Neural cell (in vitro differentiated cells): Measurements from ENCODE around the gene SPG11.

Source experiments
- EP300 ChIP-seq: fragments of 450-650 bp; conservative IDR thresholded peaks from 2 replicates; pipeline ENCODE4 v1.6.1; 2014; ENCODE audit warnings: antibody characterized with exemption, mild to moderate bottlenecking, moderate library complexity; ENCODE audit not compliant: poor library complexity, severe bottlenecking
- EZH2 ChIP-seq: fragments of 200-600, 300-800 bp; shearing (Covaris generic), sonication (generic); IDR thresholded peaks from 2 replicates; pipeline ENCODE4 v1.6.1; 2014; ENCODE audit warnings: antibody characterized with exemption, low read length, borderline replicate concordance, mild to moderate bottlenecking; ENCODE audit not compliant: insufficient read depth, poor library complexity, severe bottlenecking
- MXI1 ChIP-seq: fragments of 450-650 bp; conservative IDR thresholded peaks from 2 replicates; pipeline ENCODE4 v1.6.1; 2014; ENCODE audit warnings: antibody characterized with exemption, mild to moderate bottlenecking; ENCODE audit not compliant: poor library complexity, severe bottlenecking
- POLR2AphosphoS5 ChIP-seq: IDR thresholded peaks from 2 replicates; pipeline ENCODE4 v1.6.1; 2012
- TAF1 ChIP-seq: IDR thresholded peaks from 2 replicates; pipeline ENCODE4 v1.6.1; 2012; ENCODE audit warnings: low read depth
- TF ChIP-seq, protein P1 (sequence below): IDR thresholded peaks from 2 replicates; pipeline ENCODE4 v1.6.1; 2012; ENCODE audit warnings: borderline replicate concordance
- TF ChIP-seq, protein P2 (sequence below): fragments of 450-650 bp; IDR thresholded peaks from 2 replicates; pipeline ENCODE4 v1.5.1; 2014; ENCODE audit warnings: antibody characterized with exemption, mild to moderate bottlenecking, moderate library complexity; ENCODE audit not compliant: poor library complexity, severe bottlenecking

DNA sequence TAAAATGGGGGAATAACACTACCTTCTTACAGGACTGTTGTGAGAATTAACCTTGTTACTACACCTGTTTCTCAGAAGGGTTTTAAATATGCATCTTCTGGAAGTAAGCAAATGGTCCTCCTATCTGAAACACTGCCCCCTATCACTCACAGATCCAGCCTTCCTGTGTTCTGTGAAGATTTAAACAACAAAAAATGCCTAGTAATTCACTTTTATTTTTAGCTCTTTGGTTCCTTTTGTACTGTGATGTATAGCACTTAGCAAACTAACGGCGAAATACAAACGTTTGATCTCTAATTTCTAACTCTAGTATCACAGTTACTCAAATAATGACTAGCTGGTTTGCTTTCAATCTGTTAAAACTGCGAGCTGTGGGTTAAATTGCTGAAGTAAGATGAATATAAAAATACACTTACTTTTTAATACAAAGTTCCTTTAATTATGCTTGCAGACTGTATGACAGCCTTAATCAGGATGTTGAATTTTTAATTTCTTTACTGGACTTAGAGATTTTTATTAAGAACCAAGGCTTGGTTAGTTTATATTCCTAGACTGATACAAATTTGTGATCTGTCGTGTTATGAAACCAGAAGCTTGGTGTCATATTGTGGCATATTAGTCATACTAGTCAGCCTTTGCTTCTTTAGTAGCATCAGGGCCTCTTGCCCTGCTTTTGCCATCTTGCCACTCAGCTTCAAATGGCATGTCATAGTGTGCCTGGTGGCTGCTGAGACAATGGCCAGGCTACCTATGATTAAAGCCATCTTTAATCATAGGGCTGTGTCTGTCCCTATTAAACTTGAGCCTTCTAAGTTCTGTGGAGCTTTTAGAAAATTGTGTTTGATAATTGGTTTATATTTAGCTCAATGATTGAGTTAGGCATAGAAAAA lies 117.3 kb downstream of the SPG11 start:
- TF ChIP-seq, protein P1, sequence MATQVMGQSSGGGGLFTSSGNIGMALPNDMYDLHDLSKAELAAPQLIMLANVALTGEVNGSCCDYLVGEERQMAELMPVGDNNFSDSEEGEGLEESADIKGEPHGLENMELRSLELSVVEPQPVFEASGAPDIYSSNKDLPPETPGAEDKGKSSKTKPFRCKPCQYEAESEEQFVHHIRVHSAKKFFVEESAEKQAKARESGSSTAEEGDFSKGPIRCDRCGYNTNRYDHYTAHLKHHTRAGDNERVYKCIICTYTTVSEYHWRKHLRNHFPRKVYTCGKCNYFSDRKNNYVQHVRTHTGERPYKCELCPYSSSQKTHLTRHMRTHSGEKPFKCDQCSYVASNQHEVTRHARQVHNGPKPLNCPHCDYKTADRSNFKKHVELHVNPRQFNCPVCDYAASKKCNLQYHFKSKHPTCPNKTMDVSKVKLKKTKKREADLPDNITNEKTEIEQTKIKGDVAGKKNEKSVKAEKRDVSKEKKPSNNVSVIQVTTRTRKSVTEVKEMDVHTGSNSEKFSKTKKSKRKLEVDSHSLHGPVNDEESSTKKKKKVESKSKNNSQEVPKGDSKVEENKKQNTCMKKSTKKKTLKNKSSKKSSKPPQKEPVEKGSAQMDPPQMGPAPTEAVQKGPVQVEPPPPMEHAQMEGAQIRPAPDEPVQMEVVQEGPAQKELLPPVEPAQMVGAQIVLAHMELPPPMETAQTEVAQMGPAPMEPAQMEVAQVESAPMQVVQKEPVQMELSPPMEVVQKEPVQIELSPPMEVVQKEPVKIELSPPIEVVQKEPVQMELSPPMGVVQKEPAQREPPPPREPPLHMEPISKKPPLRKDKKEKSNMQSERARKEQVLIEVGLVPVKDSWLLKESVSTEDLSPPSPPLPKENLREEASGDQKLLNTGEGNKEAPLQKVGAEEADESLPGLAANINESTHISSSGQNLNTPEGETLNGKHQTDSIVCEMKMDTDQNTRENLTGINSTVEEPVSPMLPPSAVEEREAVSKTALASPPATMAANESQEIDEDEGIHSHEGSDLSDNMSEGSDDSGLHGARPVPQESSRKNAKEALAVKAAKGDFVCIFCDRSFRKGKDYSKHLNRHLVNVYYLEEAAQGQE = no peak
- TF ChIP-seq, protein P2, sequence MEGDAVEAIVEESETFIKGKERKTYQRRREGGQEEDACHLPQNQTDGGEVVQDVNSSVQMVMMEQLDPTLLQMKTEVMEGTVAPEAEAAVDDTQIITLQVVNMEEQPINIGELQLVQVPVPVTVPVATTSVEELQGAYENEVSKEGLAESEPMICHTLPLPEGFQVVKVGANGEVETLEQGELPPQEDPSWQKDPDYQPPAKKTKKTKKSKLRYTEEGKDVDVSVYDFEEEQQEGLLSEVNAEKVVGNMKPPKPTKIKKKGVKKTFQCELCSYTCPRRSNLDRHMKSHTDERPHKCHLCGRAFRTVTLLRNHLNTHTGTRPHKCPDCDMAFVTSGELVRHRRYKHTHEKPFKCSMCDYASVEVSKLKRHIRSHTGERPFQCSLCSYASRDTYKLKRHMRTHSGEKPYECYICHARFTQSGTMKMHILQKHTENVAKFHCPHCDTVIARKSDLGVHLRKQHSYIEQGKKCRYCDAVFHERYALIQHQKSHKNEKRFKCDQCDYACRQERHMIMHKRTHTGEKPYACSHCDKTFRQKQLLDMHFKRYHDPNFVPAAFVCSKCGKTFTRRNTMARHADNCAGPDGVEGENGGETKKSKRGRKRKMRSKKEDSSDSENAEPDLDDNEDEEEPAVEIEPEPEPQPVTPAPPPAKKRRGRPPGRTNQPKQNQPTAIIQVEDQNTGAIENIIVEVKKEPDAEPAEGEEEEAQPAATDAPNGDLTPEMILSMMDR = no peak
- TF ChIP-seq POLR2AphosphoS5 = no peak
- no peak for TF ChIP-seq TAF1
- TF ChIP-seq EZH2 = no peak
- no peak for TF ChIP-seq MXI1
- no peak for TF ChIP-seq EP300
